Astrocyte of the spinal cord (primary cell): Measurements from ENCODE around the gene ZC3H7B.

Experiments used
- DNase-seq: peaks from one replicate; pipeline ENCODE4 v3.0.0; 2011; ENCODE audit warnings: low read depth, low spot score
- H3K4me3 ChIP-seq: 2 replicates; pipeline ENCODE4 v1.5.1; 2011; ENCODE audit warnings: low read depth, mild to moderate bottlenecking, low read length, moderate library complexity
- in situ Hi-C: cut with HindIII; loops from 2 replicates; pipeline ENCODE4 v1.10.0; 2017; ENCODE audit warnings: low sequenced_read_pairs
- TF ChIP-seq, protein P1 (sequence below): IDR thresholded peaks from 2 replicates; pipeline ENCODE4 v1.5.1; 2012; ENCODE audit warnings: low read depth, mild to moderate bottlenecking, low read length, inconsistent platforms

ZC3H7B gene

DNA sequence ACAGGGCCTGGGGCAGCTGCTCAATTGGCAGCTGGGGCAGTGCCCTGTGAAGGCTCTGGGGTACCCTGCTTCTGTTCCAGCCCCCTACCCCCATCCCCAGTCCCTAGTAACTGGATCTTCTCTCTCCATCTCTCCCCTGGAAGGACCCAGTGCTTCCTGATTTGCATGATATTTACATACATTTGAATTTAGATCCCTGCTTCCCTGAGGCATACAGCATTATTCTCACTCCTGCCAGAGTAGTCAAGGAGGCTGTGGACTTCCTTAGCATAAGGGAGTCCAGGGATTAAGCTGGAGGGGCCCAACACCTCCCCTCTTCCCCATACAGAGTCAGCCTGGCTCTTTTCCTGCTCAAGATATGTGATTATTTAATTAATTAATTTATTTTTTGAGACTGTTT lies 105.1 kb downstream of the ZC3H7B start:
- H3K4me3 ChIP-seq: no peak overlapping the region
- DNase-seq: no peak
- in situ Hi-C loops: no loop called here
- TF ChIP-seq, protein P1, sequence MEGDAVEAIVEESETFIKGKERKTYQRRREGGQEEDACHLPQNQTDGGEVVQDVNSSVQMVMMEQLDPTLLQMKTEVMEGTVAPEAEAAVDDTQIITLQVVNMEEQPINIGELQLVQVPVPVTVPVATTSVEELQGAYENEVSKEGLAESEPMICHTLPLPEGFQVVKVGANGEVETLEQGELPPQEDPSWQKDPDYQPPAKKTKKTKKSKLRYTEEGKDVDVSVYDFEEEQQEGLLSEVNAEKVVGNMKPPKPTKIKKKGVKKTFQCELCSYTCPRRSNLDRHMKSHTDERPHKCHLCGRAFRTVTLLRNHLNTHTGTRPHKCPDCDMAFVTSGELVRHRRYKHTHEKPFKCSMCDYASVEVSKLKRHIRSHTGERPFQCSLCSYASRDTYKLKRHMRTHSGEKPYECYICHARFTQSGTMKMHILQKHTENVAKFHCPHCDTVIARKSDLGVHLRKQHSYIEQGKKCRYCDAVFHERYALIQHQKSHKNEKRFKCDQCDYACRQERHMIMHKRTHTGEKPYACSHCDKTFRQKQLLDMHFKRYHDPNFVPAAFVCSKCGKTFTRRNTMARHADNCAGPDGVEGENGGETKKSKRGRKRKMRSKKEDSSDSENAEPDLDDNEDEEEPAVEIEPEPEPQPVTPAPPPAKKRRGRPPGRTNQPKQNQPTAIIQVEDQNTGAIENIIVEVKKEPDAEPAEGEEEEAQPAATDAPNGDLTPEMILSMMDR: no peak

DNA sequence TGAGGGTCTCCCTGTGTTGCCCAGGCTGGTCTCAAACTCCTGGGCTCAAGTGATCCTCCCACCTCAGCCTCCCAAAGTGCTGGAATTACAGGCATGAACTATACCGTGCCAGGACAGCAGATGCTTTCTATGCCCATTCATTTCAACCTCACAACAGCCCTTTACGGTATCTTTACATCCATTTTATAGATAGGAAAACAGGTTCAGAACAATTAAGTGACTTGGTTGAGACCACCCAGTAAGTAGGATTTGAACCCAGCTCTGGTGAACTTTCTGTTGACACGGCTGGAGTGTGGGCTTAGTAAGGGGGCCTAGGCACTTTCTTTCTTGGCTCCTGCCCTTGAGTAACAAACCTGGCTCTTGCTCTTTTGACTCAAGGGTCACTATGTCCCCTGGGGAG lies 106.1 kb downstream of the ZC3H7B start:
- in situ Hi-C loops: no loop called here
- no peak overlapping the region for H3K4me3 ChIP-seq
- TF ChIP-seq, protein P1: no peak
- DNase-seq: no peak

DNA sequence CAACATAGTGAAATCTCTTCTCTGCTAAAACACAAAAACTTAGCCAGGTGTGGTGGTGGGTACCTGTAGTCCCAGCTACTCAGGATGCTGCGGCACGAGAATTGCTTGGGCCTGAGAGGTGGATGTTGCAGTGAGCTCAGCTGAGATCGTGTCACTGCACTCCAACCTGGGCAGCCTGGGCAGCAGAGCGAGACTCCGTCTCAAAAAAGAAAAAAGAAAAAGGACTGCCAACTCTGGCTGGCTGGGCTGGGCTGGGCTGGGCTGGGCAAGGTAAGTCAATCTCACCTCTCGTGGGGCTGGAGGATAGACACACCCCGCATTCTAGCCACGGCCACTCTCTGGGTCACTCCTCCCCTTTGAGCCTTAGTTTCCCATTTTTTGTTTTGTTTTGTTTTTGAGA lies 107.3 kb downstream of the ZC3H7B start:
- TF ChIP-seq, protein P1: no peak
- no peak overlapping the region for H3K4me3 ChIP-seq
- in situ Hi-C loops: no loop called here
- no peak for DNase-seq
